Limb (tissue), 2 donors: ENCODE data around the gene DHRS2.
"Not testable (repeated sequence)": the region's sequence is repeated elsewhere in the genome, so short reads cannot be mapped to it uniquely, and the experiment has no call there.

Source experiments
- DNase-seq, 2 donors: peaks; one replicate each; pipeline ENCODE4 v3.0.0-alpha.2; 2016; ENCODE audit errors: extremely low spot score in 2 of 2

Gene DHRS2

GRCh38 chr14:23647619-23648018 lies 11.5 kb downstream of the DHRS2 start:
- no peak for DNase-seq

- no peak for DNase-seq
Observed at GRCh38 chr14:23648764-23649460, 12.7 kb downstream of the DHRS2 start.

DNA sequence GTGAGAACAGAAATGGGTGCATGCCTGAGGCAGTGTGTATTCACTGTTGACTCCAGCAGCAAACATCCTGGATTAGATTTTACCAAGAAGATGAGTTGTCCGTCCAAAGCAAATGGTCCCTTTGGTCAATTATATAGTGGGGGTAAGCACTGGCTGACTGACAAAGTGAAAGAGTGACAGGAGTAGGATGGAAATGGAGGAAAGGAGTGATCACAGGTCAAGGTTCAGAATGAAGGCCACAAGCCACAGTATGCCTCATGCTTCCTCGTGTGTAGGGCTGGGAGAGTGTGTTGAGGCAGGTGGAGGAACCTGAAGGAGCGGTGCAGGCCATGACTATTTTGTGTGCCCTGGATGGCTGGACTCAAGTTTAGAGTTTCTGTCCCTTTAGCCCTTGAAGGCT lies 14.3 kb downstream of the DHRS2 start:
- DNase-seq = no peak

DNA sequence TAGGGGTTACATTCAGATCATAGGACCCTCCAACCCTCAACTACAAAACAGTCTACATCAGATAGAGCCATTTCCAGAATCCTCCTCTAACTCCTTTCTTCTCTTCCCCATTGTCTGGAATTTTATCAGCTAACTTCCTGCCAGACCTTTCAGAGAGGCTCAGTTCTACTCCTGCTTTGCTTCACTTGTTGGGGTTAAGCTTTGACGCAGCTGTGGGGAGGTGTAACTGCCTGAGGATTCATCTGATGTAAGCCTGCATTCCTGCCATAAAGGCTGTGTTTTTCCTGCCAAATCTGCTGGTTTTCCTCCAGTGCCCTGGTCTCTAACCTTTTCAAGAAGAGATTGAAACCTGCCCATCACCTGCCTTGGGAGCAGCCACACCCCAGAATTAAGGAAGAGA lies 16.9 kb downstream of the DHRS2 start:
- no peak for DNase-seq

- DNase-seq = no peak
Observed at GRCh38 chr14:23654231-23654630, 18.1 kb downstream of the DHRS2 start.

DNA sequence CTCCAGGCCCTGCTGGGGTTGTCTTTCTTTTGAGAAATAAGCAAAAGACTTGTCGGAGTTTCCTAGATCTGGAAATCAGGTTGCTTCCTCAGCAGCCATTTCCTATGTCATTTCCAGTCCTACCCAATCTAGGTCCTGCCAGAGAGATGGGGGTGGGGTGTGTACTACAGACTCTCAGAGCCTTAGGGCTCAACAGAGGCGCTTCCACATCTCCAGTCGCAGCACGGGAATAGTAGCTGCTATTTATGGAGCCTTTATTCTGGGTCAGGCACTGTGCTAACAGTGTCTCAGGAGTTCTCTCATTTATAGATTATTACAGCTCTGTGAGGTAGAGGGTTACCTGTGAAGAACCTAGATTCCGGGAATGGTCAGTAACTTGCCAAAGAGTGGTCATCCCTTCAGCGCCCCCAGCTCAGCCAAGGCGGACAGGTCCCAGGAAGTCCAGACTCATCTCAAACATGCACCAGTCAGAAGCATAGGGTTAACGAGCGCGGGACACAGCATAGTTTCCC lies 21.9 kb downstream of the DHRS2 start:
- no peak for DNase-seq

- no peak for DNase-seq
Observed at GRCh38 chr14:23660290-23661226, 24.4 kb downstream of the DHRS2 start.

DNA sequence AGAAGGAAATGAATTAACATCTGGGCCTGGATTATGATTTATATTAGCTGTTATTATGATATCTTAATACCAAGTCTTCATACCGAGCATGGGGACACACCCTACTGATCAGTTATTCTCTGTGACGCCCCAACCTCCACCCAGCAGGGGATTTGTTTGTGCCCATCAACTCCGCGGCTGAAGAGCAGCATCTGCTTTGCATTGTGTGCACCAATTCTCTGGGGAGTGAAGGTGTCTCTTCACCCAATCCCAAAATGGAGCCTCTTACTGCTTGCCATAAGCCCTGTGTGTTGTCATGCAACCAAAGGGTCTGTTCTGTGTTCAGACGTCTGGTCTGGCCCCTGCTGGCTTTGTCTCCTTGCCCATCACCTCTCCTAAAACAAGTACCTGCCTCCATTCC lies 25.4 kb downstream of the DHRS2 start:
- DNase-seq = no peak

GRCh38 chr14:23663127-23663526 lies 27.0 kb downstream of the DHRS2 start:
- DNase-seq = no peak

DNA sequence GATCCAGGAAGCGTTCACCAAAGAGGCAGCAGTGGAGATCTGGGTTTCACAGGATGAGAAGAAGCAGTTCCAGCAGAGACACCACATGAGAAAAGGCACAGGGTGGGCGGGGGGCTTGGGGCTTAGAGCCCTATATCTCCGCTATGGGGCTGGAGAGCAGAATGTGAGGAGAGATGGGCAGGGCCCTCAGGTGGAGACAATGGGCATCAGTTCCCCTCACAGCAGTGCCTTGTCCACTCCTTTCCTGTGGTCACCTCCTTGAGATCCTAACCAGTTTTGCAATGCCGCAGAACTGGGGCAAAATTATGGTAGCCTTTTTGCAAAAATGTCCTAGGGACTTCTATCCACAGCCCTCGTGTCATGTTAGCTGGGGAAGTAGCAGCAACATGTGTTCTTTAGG lies 27.5 kb downstream of the DHRS2 start:
- DNase-seq = no peak

DNA sequence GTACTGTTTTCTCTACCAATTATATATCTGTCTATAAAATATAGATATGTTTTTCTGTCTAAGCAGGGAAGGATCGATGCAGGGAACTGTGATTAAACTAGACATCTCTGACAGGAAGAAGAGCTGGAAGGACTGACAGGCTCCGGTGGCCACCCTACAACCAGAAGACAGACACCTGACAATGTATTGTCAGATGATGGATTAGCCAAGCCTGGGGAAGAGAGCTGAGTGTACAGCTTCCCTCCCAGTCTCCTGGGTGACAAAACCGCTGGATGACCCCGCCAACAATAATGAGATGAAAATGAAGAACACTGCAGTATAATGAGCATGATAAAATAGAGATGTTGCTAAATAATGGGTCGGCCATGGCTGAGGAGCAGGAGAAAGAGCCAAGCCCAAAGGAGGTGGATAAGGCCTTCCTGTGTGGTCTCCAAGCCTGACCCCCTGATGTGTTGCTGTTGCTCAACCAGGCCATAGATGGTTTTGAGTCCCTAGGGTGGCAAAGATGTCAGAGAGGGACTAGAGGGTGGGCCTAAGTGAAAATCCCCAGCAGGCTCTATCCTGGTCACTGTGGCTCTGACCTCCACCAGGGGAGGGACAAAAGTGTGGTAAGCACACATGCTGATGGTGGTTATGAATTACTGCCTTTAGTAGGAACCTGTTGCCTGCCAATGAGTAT lies 28.2 kb downstream of the DHRS2 start:
- DNase-seq = no peak

DNA sequence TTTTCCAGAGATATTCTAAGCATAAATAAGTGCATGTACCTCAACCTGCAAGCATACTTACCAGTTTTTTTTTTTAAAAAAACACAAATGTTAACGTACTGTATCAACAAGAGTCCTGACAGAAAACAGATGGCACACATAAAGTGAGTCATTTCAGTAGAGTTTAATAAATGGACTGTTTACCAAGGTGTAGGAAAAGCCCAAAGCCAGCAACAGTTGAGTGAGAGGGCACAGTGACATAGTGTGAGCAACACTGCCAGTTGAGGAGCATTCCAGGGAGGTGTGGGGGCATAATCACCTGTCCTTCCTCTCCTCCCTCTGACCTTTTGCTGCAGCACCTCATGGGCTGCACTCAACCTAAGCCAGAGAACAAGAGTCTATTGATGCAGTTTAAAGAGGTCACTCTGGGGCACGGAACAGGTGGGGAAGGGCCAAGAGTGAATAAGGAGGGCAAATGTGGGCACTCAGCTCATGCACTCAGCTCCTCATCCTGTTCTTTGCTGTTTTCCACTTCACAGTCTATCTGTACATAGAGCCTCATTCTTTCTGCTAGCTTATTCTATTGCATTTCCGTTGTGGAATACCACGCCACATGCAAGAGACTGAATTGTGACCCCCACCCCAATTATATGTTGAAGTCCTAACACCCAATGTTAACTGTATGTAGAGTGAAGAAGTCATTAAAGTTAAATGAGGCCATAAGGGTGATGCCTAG lies 29.3 kb downstream of the DHRS2 start:
- DNase-seq = no peak

GRCh38 chr14:23667134-23667533 lies 31.0 kb downstream of the DHRS2 start:
- DNase-seq = no peak

DNA sequence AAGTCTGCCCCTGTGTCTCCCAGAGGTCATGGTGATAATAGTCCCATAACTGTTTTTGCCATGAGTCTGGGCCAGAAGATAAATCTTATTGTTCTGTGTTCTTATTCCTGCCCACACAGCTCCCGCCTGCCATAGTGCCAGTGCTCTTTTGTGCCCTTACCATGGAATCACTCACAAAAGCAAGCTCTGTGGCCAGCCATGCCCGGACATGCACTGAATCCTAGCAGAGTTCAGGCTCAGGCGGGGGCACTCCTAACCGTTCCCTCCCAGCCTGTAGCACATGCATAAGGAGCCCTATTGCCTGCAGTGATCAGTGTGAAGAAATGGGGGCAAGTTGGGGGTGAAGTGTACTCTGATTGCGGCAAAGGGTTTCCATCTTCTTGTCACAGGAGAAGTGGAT lies 33.3 kb downstream of the DHRS2 start:
- DNase-seq = no peak

DNA sequence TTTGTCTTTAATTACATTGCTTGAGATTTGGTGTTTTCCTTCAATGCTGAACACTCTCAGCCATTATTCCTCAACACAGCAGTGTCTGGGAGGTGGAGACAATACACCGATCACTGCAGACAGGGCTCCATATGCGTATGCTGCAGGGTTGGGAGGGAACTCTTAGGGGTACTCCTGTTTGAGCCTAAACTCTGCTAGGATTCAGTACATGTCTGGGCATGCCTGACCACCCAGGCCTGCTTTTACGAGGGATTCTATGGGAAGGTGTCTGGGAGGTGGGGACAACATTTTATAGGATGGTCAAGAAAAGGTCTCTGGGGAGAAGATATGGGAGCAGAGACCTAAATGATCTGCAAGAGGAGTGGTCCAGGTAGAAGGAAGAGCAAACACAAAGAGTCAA lies 34.3 kb downstream of the DHRS2 start:
- DNase-seq = no peak

DNA sequence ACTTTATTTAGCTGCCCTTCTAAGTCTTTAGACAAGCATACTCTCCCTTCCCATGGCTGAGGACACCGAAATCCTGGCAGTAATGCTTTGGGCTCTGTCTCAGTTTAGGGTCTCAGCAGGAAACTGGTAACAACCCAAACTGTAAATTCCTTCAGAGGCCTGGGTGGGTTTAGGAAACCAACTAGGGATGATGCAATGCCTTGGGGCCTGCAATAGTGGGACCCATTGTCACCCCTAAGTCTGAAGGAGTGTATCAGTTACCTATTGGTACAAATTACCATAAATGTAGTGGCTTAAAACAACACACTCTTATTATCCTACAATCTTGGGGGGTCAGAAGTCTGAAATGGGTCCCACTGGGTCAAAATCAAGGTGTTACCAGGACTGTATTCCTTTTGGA lies 36.0 kb downstream of the DHRS2 start:
- no peak for DNase-seq

- DNase-seq = no peak
Observed at GRCh38 chr14:23675337-23675736, 39.2 kb downstream of the DHRS2 start.

DNA sequence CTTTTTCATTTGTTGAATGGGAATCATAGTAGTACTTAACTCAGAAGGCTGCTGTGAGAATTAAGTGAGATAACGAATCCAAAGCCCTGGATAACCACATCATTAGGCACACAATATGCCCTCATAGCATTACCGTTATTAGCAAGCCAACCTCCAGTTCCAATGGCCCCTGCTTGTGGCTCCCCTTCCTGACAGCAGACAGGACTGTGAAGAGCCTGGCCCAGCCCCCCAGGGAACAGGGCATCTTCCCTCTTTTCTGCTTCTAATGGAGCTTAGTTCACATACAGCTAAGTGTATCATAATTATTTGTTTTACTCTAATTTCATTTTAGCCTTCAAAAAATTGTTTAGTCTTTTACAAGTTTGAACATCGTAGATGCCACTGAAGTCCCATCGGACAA lies 39.7 kb downstream of the DHRS2 start:
- no peak for DNase-seq

GRCh38 chr14:23681337-23681736 lies 45.2 kb downstream of the DHRS2 start:
- DNase-seq = no peak

DNA sequence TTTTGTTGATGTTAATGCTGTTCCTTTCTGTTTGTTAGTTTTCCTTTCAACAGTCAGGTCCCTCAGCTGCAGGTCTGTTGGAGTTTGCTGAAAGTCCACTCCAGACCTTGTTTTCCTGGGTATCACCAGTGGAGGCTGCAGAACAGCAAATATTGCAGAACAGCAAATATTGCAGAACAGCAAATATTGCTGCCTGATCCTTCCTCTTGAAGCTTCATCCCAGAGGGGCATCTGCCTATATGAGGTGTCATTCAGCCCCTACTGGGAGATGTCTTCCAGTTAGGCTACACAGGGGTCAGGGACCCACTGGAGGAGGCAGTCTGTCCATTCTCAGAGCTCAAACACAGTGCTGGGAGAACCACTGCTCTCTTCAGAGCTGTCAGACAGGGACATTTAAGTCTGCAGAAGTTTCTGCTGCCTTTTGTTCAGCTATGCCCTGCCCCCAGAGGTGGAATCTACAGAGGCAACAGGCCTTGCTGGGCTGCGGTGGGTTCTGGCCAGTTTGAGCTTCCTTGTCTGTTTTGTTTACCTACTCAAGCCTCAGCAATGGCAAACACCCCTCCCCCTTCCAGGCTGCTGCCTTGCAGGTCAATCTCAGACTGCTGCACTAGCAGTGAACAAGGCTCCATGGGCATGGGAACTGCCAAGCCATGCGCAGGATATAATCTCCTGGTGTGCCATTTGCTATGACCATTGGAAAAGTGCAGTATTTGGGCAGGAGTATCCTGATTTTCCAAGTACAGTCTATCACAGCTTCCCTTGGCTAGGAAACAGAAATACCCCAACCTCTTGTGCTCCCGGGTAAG lies 53.7 kb downstream of the DHRS2 start:
- DNase-seq = not testable (repeated sequence)

DNA sequence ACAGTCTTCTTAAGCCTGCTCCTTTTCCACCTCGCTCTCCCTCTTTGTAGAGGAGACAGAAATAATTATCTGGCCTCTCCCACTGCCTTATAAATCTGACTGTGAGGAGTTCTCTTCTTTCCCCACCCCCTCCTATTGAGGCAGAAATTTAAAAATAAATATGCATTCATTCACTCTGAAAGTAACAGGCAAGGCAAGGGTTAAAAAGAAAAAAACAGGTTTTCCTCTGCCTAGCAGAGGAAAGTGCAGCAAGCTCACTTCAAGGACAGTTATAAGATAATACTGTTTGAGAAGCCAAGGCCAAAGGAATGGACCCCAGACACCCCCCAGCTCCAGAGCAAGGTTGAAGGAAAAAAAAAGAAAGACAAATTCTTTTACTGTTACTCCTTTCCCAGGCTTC lies 56.3 kb downstream of the DHRS2 start:
- DNase-seq = no peak
